ENCODE data around the gene RBL2. TPM values are rescaled to one million over a fixed set of nuclear protein-coding genes. Genes with fewer than 3 reads are reported as not detected.
"Not testable (repeated sequence)": the region's sequence is repeated elsewhere in the genome, so short reads cannot be mapped to it uniquely, and the experiment has no call there.

The RBL2 gene
- total and polyA plus RNA-seq, 7 experiments from 2014 or later, result 158 to 452 (median 253) TPM

- H3K27me3 Mint-ChIP-seq; ATAC-seq; H3K9me3 Mint-ChIP-seq; H3K27ac ChIP-seq (ENCODE audit: low read depth, low read length); H3K9me3 ChIP-seq (ENCODE audit: control insufficient read depth in 2 of 3, low read length in 3 of 3); DNase-seq; H3K27me3 ChIP-seq (ENCODE audit: control insufficient read depth in 2 of 2, insufficient read depth in 2 of 2, low read length in 2 of 2); H3K36me3 ChIP-seq (ENCODE audit: control insufficient read depth in 2 of 3, insufficient read depth in 3 of 3, low read length in 3 of 3); H3K4me3 Mint-ChIP-seq; H3K4me3 ChIP-seq (ENCODE audit: low read length); CTCF ChIA-PET; H3K27ac Mint-ChIP-seq: not testable (repeated sequence)
- Mint-ChIP-seq H3K36me3 (peaks cover 0 to 39% (median 0%) of the 10 kb centered on the region in 5 donors), H3K4me1 (peaks cover 20 to 57% (median 44%) of the 10 kb centered on the region in 7 donors)
- peaks cover 17 to 26% of the 10 kb centered on the region in 2 donors for H3K4me1 ChIP-seq (ENCODE audit: control insufficient read depth in 2 of 2, insufficient read depth in 2 of 2, low read length in 2 of 2)
- POLR2A ChIA-PET, result interaction anchor here (0.6 kb wide), 1 partner anchor 16 kb away, joined by 3 read pairs; no protein-coding TSS in a partner anchor
- intact Hi-C loops (cut with micrococcal nuclease), result loop anchor here in 1 of 2 donors (10.0 kb wide), 1 partner anchor 248 kb away; no protein-coding TSS in a partner anchor
Measured at GRCh38 chr16:53512795-53513194, 78.5 kb downstream of the RBL2 start.

- H3K4me3 ChIP-seq (ENCODE audit: low read length), result no peak overlapping the region
- H3K27me3 ChIP-seq (ENCODE audit: control insufficient read depth in 2 of 2, insufficient read depth in 2 of 2, low read length in 2 of 2), result no peaks in the 10 kb centered on the region
- peaks cover 0 to 43% (median 0%) of the 10 kb centered on the region in 5 donors for H3K36me3 Mint-ChIP-seq
- ATAC-seq (no peak), DNase-seq (no peak)
- no peak overlapping the region for H3K27ac Mint-ChIP-seq
- H3K4me3 Mint-ChIP-seq, result no peak overlapping the region
- peaks cover 0 to 17% (median 2%) of the 10 kb centered on the region in 5 donors for H3K27me3 Mint-ChIP-seq
- peaks cover 0 to 11% (median 3%) of the 10 kb centered on the region in 11 donors for H3K9me3 Mint-ChIP-seq
- H3K27ac ChIP-seq (ENCODE audit: low read depth, low read length), result no peak overlapping the region
- intact Hi-C loops (cut with micrococcal nuclease), result loop anchor here in 1 of 2 donors (10.0 kb wide), 1 partner anchor 250 kb away; no protein-coding TSS in a partner anchor
- CTCF ChIA-PET, result no interaction called here
- no peaks in the 10 kb centered on the region for H3K36me3 ChIP-seq (ENCODE audit: control insufficient read depth in 2 of 3, insufficient read depth in 3 of 3, low read length in 3 of 3)
- POLR2A ChIA-PET, result no interaction called here
- H3K9me3 ChIP-seq (ENCODE audit: control insufficient read depth in 2 of 3, low read length in 3 of 3), result no peaks in the 10 kb centered on the region
- peaks cover 42 to 74% (median 63%) of the 10 kb centered on the region in 7 donors for H3K4me1 Mint-ChIP-seq
- H3K4me1 ChIP-seq (ENCODE audit: control insufficient read depth in 2 of 2, insufficient read depth in 2 of 2, low read length in 2 of 2), result peaks cover 36 to 41% of the 10 kb centered on the region in 2 donors
Measured at GRCh38 chr16:53515259-53515658, 81.0 kb downstream of the RBL2 start.

- intact Hi-C loops (cut with micrococcal nuclease), result loop anchor here in 1 of 2 donors (10.0 kb wide), 1 partner anchor 251 kb away; no protein-coding TSS in a partner anchor
- Mint-ChIP-seq H3K36me3 (peaks cover 0 to 43% (median 0%) of the 10 kb centered on the region in 5 donors), H3K4me3 (peak overlapping the region in 4 of 10 donors; percentile 12 to 42 (median 38)), H3K4me1 (peaks cover 40 to 73% (median 58%) of the 10 kb centered on the region in 7 donors), H3K9me3 (peaks cover 0 to 11% (median 3%) of the 10 kb centered on the region in 11 donors), H3K27ac (peak overlapping the region in 1 of 9 donors; percentile 10), H3K27me3 (peaks cover 0 to 20% (median 2%) of the 10 kb centered on the region in 5 donors)
- ChIA-PET POLR2A (interaction anchor here (0.6 kb wide), 1 partner anchor 1356 kb away, joined by 3 read pairs; no protein-coding TSS in a partner anchor), CTCF (no interaction called here)
- Histone ChIP-seq H3K9me3 (ENCODE audit: control insufficient read depth in 2 of 3, low read length in 3 of 3) (no peaks in the 10 kb centered on the region), H3K4me3 (ENCODE audit: low read length) (no peak overlapping the region), H3K27me3 (ENCODE audit: control insufficient read depth in 2 of 2, insufficient read depth in 2 of 2, low read length in 2 of 2) (no peaks in the 10 kb centered on the region), H3K4me1 (ENCODE audit: control insufficient read depth in 2 of 2, insufficient read depth in 2 of 2, low read length in 2 of 2) (peaks cover 36% of the 10 kb centered on the region in 2 donors), H3K27ac (ENCODE audit: low read depth, low read length) (no peak overlapping the region), H3K36me3 (ENCODE audit: control insufficient read depth in 2 of 3, insufficient read depth in 3 of 3, low read length in 3 of 3) (no peaks in the 10 kb centered on the region)
- DNase-seq, result no peak
- ATAC-seq, result no peak
Measured at GRCh38 chr16:53515811-53516210, 81.5 kb downstream of the RBL2 start.

GRCh38 chr16:53517851-53518250 lies 83.6 kb downstream of the RBL2 start:
- ATAC-seq (no peak), DNase-seq (no peak)
- peak overlapping the region in 8 of 9 donors; percentile 3 to 94 (median 52) for H3K27ac Mint-ChIP-seq
- H3K36me3 ChIP-seq (ENCODE audit: control insufficient read depth in 2 of 3, insufficient read depth in 3 of 3, low read length in 3 of 3), result no peaks in the 10 kb centered on the region
- POLR2A ChIA-PET, result interaction anchor here (1.0 to 2.3 kb wide), 3 partner anchors 14 to 69 kb away, joined by 3 to 13 read pairs (median 4); partner anchors contain the start of gene AKTIP
- H3K9me3 ChIP-seq (ENCODE audit: control insufficient read depth in 2 of 3, low read length in 3 of 3), result no peaks in the 10 kb centered on the region
- peak overlapping the region; percentile 66 for H3K4me3 ChIP-seq (ENCODE audit: low read length)
- H3K9me3 Mint-ChIP-seq, result peaks cover 0 to 11% (median 3%) of the 10 kb centered on the region in 11 donors
- H3K27ac ChIP-seq (ENCODE audit: low read depth, low read length), result no peak overlapping the region
- peaks cover 35 to 36% of the 10 kb centered on the region in 2 donors for H3K4me1 ChIP-seq (ENCODE audit: control insufficient read depth in 2 of 2, insufficient read depth in 2 of 2, low read length in 2 of 2)
- peaks cover 0 to 38% (median 0%) of the 10 kb centered on the region in 5 donors for H3K36me3 Mint-ChIP-seq
- H3K4me3 Mint-ChIP-seq, result peak overlapping the region; percentile 35 to 90 (median 82)
- intact Hi-C loops (cut with micrococcal nuclease), result loop anchor here (1.0 to 10.0 kb wide), 5 partner anchors 8 to 253 kb away; partner anchors contain the start of gene AKTIP (in 2 of the 2)
- peaks cover 37 to 65% (median 54%) of the 10 kb centered on the region in 7 donors for H3K4me1 Mint-ChIP-seq
- H3K27me3 ChIP-seq (ENCODE audit: control insufficient read depth in 2 of 2, insufficient read depth in 2 of 2, low read length in 2 of 2), result no peaks in the 10 kb centered on the region
- CTCF ChIA-PET, result interaction anchor here (1.1 kb wide), 1 partner anchor 31 kb away, joined by 3 read pairs; no protein-coding TSS in a partner anchor
- H3K27me3 Mint-ChIP-seq, result peaks cover 0 to 23% (median 7%) of the 10 kb centered on the region in 5 donors

GRCh38 chr16:53518550-53519416 lies 84.5 kb downstream of the RBL2 start:
- Mint-ChIP-seq H3K4me1 (peaks cover 38 to 63% (median 55%) of the 10 kb centered on the region in 7 donors), H3K27me3 (peaks cover 0 to 28% (median 7%) of the 10 kb centered on the region in 5 donors)
- CTCF ChIA-PET, result interaction anchor here (1.0 to 1.1 kb wide), 2 partner anchors 30 to 31 kb away, joined by 3 read pairs; no protein-coding TSS in a partner anchor

More at GRCh38 chr16:53518550-53519416, 84.5 kb downstream of the RBL2 start:
- Mint-ChIP-seq H3K4me3 (peak overlapping the region; percentile 70 to 90 (median 82)), H3K27ac (peak overlapping the region in 8 of 9 donors; percentile 52 to 94 (median 86)), H3K36me3 (peaks cover 0 to 29% (median 0%) of the 10 kb centered on the region in 5 donors), H3K9me3 (peaks cover 0 to 11% (median 3%) of the 10 kb centered on the region in 11 donors)
- Histone ChIP-seq H3K36me3 (ENCODE audit: control insufficient read depth in 2 of 3, insufficient read depth in 3 of 3, low read length in 3 of 3) (no peaks in the 10 kb centered on the region), H3K27ac (ENCODE audit: low read depth, low read length) (no peak overlapping the region), H3K4me3 (ENCODE audit: low read length) (peak overlapping the region; percentile 66), H3K9me3 (ENCODE audit: control insufficient read depth in 2 of 3, low read length in 3 of 3) (no peaks in the 10 kb centered on the region), H3K27me3 (ENCODE audit: control insufficient read depth in 2 of 2, insufficient read depth in 2 of 2, low read length in 2 of 2) (no peaks in the 10 kb centered on the region), H3K4me1 (ENCODE audit: control insufficient read depth in 2 of 2, insufficient read depth in 2 of 2, low read length in 2 of 2) (peaks cover 35 to 36% of the 10 kb centered on the region in 2 donors)
- peak; percentile 95 for ATAC-seq
- DNase-seq, result peak; percentile 26 to 87 (median 83)
- intact Hi-C loops (cut with micrococcal nuclease), result loop anchor here (1.0 to 10.0 kb wide), 5 partner anchors 8 to 254 kb away; partner anchors contain the start of gene AKTIP (in 2 of the 2)
- POLR2A ChIA-PET, result interaction anchor here (0.6 to 2.8 kb wide), 5 partner anchors 15 to 290 kb away, joined by 3 to 13 read pairs (median 4); partner anchors contain the start of gene AKTIP
